ENCODE measurements around the gene PARD3.

Gene PARD3

DNA sequence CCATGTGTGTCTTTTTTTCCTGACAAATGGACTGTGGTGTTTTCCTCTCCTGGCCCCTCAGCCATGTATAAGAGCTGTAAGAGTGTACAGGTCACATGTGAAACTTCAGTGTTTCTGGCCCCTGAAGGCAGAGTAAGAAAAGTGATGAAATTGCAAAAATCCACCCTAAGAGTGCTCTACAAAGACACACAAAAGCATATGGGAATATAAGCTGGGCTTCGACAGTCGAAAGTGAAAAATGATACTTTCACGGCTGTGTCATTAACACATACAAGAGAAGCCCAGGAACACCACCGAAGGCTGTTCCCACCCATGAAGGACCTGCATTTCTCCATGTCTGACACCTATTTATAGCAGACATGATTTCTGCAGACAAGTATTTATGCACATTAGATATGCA, 192.2 kb downstream of the PARD3 start:
- TF ChIP-seq CTCF (IDR thresholded peaks at IDR 0.05): no peak

DNA sequence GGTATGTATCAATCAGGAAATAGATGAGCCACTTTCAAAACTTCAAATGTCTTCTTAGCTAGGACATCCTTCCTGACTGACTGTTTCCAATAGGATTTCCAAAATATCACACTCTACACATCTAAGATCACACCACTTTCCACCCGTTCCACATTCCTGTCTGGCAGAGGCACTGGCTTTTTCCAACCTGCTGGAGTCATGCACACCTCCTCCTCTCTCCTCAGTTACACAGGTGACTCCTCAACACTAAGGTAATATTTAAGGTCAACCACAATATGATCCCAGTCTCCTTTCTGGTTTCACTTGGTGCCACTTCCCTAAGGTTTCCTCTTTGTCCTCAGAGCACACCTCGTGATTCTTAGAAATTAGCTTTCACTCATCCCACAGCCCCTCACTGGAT, 196.5 kb downstream of the PARD3 start:
- no peak for TF ChIP-seq CTCF (IDR thresholded peaks at IDR 0.05)

DNA sequence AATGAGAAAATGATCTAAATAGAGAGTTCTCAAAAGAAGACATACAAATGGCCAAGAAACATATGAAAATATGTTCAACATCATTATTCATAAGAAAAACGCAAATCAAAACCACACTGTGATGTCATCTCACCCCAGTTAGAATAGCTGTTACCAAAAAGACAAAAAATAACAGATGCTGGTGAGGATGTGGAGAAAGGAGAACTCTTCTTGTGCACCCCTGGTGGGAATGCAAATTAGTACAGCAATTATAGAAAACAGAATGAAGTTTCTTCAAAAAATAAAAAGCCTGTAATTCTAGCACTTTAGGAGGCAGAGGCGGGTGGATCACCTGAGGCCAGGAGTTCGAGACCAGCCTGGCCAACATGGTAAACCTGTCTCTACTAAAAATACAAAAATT, 199.3 kb downstream of the PARD3 start:
- no peak for TF ChIP-seq CTCF (IDR thresholded peaks at IDR 0.05)

DNA sequence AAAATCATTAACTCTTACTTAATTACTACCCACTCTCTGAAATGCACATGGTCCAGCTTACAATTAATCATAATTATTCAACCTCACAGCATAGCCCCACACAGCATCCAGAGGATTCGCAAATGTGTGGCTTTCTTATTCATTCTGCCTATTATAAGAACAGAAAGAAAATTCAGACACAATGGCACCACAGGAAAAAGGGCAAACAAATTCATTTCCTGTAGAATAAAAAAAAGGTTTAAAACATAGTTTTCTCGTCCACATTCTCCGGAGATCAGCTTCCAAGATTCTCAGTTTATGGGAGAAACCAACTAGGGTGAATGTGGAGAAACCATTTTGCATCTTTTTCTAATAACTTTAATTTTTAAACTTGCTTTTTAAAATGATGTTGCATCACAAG, 201.6 kb downstream of the PARD3 start:
- TF ChIP-seq CTCF (IDR thresholded peaks at IDR 0.05): no peak

- no peak for TF ChIP-seq CTCF (IDR thresholded peaks at IDR 0.05)
Observed at GRCh38 chr10:34612938-34613337, 202.2 kb downstream of the PARD3 start.

DNA sequence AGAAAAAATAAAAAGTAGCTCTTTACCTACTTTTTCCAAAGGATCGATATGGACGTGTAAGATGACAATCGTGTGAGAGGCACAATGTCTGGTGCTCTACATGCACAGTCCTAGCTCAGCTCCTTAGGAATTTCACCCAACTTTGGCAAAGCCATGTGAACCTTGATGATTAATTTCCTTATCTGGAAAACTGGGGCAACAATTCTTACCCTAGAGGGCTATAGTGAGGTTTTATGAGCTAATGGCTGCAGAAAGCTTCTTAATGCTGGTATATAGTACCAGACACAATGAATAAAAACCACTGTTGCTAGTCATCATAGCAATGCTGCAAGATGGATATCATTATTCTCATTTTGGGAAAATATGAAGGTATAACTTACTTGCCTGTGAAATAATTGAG, 202.7 kb downstream of the PARD3 start:
- TF ChIP-seq CTCF (IDR thresholded peaks at IDR 0.05): no peak

DNA sequence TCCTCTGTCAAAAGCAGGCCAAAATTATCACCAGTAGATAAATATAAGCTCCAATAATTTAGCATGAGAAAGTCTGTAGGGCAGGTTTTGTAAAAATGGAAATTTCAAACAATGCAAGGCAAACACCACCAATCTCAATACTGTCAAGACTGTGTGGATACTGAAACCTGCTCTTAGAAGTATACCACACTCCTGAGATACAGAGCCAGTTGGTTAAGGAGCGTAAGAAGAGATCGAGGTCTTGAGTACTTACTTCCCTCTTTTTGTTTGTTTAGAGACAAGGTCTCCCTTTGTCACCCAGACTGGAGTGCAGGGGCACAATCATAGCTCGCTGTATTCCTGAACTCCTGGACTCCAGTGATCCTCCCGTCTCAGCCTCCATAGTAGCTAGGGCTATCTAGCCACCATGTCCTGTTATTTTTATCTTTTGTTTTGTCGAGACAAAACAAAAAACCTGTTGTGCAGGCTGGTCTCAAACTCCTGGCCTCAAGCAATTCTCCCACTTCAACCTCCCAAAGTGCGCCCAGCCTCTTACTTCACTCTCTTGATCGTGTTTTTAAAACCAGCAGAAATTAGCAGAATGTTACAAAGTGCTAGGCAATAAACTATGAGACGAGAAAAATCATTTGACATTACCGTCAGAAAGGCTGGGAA, 205.7 kb downstream of the PARD3 start:
- TF ChIP-seq CTCF (IDR thresholded peaks at IDR 0.05): no peak

GRCh38 chr10:34607894-34608293, 207.2 kb downstream of the PARD3 start:
- TF ChIP-seq CTCF (IDR thresholded peaks at IDR 0.05): no peak

Measured in LNCAP (cell line).